Measurements from ENCODE around the gene CNTRL.

DNA sequence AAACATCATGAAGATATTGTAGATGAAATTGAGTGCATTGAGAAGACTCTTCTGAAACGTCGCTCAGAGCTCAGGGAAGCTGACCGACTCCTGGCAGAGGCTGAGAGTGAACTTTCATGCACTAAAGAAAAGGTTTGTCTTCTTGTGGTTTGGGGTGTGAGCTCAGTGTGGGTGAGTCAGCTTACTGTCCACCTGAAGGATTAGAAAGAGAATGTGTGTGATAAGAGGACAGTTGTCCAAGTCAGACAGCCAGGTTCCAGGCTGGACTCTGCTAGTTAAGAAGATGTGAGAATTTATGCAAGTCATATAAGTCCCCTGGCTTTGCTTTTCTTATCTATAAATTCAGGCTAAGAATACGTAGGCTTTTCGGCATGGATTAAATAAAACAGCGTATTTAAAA is 80.0 kb downstream of the CNTRL start:
- TF ChIP-seq, protein P1, sequence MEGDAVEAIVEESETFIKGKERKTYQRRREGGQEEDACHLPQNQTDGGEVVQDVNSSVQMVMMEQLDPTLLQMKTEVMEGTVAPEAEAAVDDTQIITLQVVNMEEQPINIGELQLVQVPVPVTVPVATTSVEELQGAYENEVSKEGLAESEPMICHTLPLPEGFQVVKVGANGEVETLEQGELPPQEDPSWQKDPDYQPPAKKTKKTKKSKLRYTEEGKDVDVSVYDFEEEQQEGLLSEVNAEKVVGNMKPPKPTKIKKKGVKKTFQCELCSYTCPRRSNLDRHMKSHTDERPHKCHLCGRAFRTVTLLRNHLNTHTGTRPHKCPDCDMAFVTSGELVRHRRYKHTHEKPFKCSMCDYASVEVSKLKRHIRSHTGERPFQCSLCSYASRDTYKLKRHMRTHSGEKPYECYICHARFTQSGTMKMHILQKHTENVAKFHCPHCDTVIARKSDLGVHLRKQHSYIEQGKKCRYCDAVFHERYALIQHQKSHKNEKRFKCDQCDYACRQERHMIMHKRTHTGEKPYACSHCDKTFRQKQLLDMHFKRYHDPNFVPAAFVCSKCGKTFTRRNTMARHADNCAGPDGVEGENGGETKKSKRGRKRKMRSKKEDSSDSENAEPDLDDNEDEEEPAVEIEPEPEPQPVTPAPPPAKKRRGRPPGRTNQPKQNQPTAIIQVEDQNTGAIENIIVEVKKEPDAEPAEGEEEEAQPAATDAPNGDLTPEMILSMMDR (IDR thresholded peaks at IDR 0.05; ENCODE audit: low read length) = no peak
- TF ChIP-seq EZH2 (IDR thresholded peaks at IDR 0.05; ENCODE audit: borderline replicate concordance, low read length) = no peak

All from OCI-LY1 (cell line).